ENCODE data around the gene SLC4A4. TPM values are rescaled to one million over a fixed set of nuclear protein-coding genes. Genes with fewer than 3 reads are reported as not detected.

The SLC4A4 gene
- total RNA-seq, 6 experiments from 2014 or later: 19.1 to 29.8 (median 25.0) TPM

GRCh38 chr4:71366766-71367165 lies 27.9 kb downstream of the SLC4A4 start:
- Mint-ChIP-seq H3K4me3 (no peak overlapping the region), H3K36me3 (ENCODE audit: low read depth) (peaks cover 15% of the 10 kb centered on the region), H3K27ac (no peak overlapping the region), H3K9me3 (no peaks in the 10 kb centered on the region), H3K4me1 (ENCODE audit: low read depth) (peaks cover 5% of the 10 kb centered on the region; the same call in 1 of the 2 replicates), H3K27me3 (ENCODE audit: insufficient read depth) (no peaks in the 10 kb centered on the region; the same call in 1 of the 2 replicates)
- DNase-seq: no peak
- TF ChIP-seq CTCF (IDR thresholded peaks at IDR 0.05): no peak

GRCh38 chr4:71367546-71367945 lies 28.7 kb downstream of the SLC4A4 start:
- no peak for DNase-seq
- H3K9me3 Mint-ChIP-seq: no peaks in the 10 kb centered on the region
- TF ChIP-seq CTCF (IDR thresholded peaks at IDR 0.05): no peak
- peaks cover 5% of the 10 kb centered on the region; the same call in 1 of the 2 replicates for H3K4me1 Mint-ChIP-seq (ENCODE audit: low read depth)
- peaks cover 15% of the 10 kb centered on the region for H3K36me3 Mint-ChIP-seq (ENCODE audit: low read depth)
- H3K27me3 Mint-ChIP-seq (ENCODE audit: insufficient read depth): no peaks in the 10 kb centered on the region; the same call in 1 of the 2 replicates
- H3K27ac Mint-ChIP-seq: no peak overlapping the region
- no peak overlapping the region for H3K4me3 Mint-ChIP-seq

GRCh38 chr4:71368906-71369305 lies 30.1 kb downstream of the SLC4A4 start:
- no peak for TF ChIP-seq CTCF (IDR thresholded peaks at IDR 0.05)
- Mint-ChIP-seq H3K4me1 (ENCODE audit: low read depth) (peaks cover 5% of the 10 kb centered on the region; the same call in 1 of the 2 replicates), H3K36me3 (ENCODE audit: low read depth) (peaks cover 23% of the 10 kb centered on the region), H3K27me3 (ENCODE audit: insufficient read depth) (no peaks in the 10 kb centered on the region; the same call in 1 of the 2 replicates), H3K27ac (no peak overlapping the region), H3K4me3 (no peak overlapping the region), H3K9me3 (no peaks in the 10 kb centered on the region)
- no peak for DNase-seq

GRCh38 chr4:71369536-71369935 lies 30.7 kb downstream of the SLC4A4 start:
- H3K9me3 Mint-ChIP-seq: no peaks in the 10 kb centered on the region
- DNase-seq: no peak
- H3K27me3 Mint-ChIP-seq (ENCODE audit: insufficient read depth): no peaks in the 10 kb centered on the region; the same call in 1 of the 2 replicates
- H3K36me3 Mint-ChIP-seq (ENCODE audit: low read depth): peaks cover 23% of the 10 kb centered on the region
- H3K4me1 Mint-ChIP-seq (ENCODE audit: low read depth): peaks cover 5% of the 10 kb centered on the region; the same call in 1 of the 2 replicates
- TF ChIP-seq CTCF (IDR thresholded peaks at IDR 0.05): no peak
- H3K27ac Mint-ChIP-seq: no peak overlapping the region
- no peak overlapping the region for H3K4me3 Mint-ChIP-seq

GRCh38 chr4:71375494-71375893 lies 36.7 kb downstream of the SLC4A4 start:
- Mint-ChIP-seq H3K27ac (no peak overlapping the region), H3K4me3 (no peak overlapping the region), H3K27me3 (ENCODE audit: insufficient read depth) (no peaks in the 10 kb centered on the region; the same call in 1 of the 2 replicates), H3K36me3 (ENCODE audit: low read depth) (peaks cover 8% of the 10 kb centered on the region; the same call in 1 of the 2 replicates), H3K9me3 (peaks cover 4% of the 10 kb centered on the region; the same call in 1 of the 2 replicates), H3K4me1 (ENCODE audit: low read depth) (no peaks in the 10 kb centered on the region; the same call in 1 of the 2 replicates)
- no peak for TF ChIP-seq CTCF (IDR thresholded peaks at IDR 0.05)
- no peak for DNase-seq

All from HFFc6 (cell line).